HG02870 (cell line): ENCODE results near the gene SLC2A9.
A peak's percentile ranks its signal among the peaks of the same experiment; 100 is the strongest.

Experiments used
- ATAC-seq: cut with Tn5 transposase; IDR thresholded peaks from one replicate; pipeline ENCODE4 v1.9.1; 2021; ENCODE audit warnings: mild to moderate bottlenecking, moderate library complexity; ENCODE audit not compliant: unreplicated experiment

SLC2A9 gene

GRCh38 chr4:10022346-10023049, 1.2 kb upstream of the SLC2A9 start:
- ATAC-seq = no peak

DNA sequence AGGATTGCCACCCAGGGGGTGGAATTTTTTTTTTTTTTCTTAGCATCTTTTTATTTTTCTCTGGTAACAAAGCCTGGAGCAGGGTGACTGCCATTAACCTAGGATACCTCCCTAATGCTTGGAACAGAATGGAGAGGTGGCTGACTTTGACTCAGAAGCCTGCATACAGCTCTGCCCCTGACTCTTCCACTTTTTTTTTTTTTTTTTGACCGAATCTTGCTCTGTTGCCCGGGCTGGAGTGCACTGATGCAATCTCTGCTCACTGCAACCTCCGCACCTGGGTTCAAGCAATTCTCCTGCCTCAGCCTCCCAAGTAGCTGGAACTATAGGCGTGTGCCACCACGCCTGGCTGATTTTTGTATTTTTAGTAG, 341 bp upstream of the SLC2A9 start:
- no peak for ATAC-seq

- ATAC-seq = no peak
Observed at GRCh38 chr4:10020106-10020505, 1.2 kb downstream of the SLC2A9 start.

DNA sequence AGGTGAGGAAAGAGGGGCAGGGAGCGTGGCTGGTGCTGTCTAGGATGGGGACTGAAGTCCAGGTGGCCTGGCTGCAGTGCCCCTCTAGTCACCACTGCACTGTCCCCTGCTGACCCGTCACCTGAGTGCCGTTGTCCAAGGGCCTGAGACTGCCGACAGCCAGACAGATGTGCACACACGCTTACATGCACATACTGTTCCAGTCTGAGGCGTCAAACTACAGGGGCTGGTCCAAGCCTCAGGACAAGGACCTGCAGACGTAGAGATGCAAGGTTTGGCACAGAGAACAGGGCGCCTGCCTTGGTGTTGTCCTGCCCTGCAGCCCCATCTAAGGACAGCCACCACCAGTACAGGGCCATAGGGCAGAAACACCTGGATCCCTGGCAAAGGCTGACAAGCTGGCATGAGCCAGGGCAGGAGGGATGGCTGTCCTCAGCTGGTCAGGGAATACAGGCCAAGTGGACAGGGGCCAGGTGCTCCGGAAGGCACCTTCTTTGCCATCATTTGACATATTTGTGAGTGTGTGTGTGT, 1.7 kb downstream of the SLC2A9 start:
- no peak for ATAC-seq

GRCh38 chr4:10018818-10019461, 2.4 kb downstream of the SLC2A9 start:
- ATAC-seq = peak; percentile 96

GRCh38 chr4:10017037-10017893, 4.0 kb downstream of the SLC2A9 start:
- no peak for ATAC-seq

DNA sequence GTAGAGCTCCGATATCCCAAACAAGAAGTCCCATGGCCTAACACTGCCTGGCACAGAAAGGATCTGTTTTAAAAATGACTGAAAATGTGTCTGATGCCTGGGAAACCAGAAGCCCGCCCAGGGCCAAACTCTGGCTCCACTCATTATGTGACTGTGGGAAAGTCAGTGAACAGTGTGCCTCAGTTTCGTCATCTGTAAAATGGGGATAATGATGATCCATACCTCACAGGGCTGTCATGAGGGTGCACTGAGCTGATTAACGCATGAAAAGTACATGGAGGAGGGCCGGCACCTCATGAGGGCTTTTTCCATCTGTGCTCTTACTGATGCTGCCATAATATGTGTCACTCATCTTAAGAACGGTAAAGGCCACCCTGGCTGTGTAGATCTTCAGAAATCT, 5.1 kb downstream of the SLC2A9 start:
- no peak for ATAC-seq

DNA sequence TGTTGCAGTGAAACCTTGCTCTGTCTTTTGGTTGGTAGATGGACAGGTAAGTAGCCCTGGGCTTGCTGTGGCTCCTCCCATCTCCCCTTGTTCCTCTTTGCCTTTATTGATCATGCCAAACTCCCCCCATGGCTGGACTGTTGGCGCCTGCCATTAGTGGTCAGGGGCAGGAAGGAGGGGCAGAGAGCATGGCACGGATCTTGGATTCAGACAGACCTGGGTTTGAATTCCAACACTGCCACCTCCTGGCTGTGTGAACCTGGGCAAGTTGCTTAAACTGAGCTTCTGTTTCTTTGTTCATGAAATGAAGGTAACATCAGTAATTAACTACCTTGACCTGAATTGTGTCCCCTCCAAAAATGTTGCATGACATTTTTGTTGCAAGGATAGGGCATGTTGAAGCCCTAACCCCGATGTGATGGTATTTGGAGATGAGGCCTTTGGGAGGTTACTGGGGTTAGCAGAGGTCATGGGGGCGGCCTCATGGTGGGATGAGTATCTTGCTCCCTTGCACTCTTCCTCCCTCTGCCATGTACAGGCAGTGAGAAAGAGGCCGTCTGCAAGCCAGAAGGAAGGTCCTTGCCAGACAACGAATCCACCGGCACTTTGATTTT, 6.0 kb downstream of the SLC2A9 start:
- no peak for ATAC-seq

GRCh38 chr4:10013722-10014121, 7.6 kb downstream of the SLC2A9 start:
- no peak for ATAC-seq

- no peak for ATAC-seq
Observed at GRCh38 chr4:10011885-10012284, 9.4 kb downstream of the SLC2A9 start.

DNA sequence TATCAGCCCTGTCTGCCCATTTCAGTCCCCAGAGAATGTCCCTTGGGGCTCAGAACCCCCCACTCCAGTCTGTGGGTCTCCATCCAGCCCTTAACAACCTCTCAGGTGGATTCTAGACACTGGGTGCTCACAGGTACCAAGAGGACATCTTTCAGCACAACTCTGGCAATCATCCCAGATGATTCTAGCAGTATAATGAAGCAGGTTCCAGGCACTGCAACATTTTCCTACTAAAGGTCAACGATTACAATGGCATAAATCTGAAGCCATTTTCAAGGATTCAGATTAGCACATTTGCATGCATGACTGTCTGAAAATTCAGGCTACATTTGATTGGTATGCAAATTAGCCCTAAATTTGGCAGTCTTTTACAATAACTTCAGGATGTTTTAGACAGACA, 10.0 kb downstream of the SLC2A9 start:
- no peak for ATAC-seq

GRCh38 chr4:10009861-10010500, 11.3 kb downstream of the SLC2A9 start:
- no peak for ATAC-seq

DNA sequence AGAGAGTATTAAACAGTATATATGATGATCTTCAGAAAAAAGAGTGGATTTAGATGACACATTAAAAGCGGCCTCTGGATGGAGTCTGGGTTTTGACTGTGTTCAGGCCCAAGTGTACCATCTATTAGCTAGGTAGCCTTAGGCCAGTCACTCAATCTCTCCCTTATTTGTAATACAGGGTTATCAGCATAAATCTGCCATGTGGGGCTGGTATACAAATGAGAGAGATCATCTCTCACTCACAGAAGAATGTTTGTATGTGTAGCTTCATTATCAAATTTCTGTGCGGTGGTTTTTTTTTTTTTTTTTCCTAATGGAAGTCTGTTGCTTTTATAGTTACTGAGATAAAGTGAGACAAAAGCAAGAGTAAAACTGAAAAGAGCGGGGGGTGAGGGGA, 12.7 kb downstream of the SLC2A9 start:
- no peak for ATAC-seq

DNA sequence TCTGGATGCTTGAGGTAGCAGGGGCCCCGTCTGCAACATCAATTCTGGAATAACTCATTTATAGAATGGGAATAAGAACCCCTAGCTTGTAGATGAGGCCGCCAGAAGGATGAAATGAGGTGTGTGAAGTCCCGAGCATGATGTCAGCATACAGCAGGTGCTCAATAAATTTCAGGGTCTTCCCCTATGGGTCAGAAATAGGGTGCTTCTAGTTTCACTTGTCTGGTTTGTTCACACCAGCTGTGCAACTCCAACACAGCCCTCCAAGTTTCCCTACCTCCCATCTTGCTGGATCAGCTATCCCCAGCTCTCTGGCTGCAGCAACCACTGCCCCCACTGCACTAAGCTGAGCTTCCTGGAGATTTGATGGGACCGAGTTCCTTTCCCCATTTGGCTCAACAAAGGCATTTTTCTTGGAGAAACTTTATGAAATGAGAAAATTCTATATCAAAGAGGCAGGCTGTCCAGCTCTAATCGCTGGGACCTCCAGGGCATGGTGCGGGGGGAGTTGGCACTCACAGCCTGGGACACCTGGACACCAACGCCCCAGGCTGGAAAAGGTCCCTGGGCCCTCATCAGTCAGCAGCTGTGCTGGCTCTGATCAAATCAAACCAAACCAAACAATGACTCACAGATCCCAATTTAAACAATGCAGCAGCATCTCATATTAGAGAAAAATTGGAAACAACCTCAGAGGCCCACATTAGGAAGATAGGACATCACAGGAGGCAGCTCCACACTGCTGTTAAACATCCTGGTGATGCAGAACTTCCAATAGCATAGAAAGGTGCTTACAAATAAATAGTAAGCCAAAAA, 13.3 kb downstream of the SLC2A9 start:
- peak; percentile 65 for ATAC-seq

GRCh38 chr4:10007436-10007740, 13.9 kb downstream of the SLC2A9 start:
- peak; percentile 46 for ATAC-seq

DNA sequence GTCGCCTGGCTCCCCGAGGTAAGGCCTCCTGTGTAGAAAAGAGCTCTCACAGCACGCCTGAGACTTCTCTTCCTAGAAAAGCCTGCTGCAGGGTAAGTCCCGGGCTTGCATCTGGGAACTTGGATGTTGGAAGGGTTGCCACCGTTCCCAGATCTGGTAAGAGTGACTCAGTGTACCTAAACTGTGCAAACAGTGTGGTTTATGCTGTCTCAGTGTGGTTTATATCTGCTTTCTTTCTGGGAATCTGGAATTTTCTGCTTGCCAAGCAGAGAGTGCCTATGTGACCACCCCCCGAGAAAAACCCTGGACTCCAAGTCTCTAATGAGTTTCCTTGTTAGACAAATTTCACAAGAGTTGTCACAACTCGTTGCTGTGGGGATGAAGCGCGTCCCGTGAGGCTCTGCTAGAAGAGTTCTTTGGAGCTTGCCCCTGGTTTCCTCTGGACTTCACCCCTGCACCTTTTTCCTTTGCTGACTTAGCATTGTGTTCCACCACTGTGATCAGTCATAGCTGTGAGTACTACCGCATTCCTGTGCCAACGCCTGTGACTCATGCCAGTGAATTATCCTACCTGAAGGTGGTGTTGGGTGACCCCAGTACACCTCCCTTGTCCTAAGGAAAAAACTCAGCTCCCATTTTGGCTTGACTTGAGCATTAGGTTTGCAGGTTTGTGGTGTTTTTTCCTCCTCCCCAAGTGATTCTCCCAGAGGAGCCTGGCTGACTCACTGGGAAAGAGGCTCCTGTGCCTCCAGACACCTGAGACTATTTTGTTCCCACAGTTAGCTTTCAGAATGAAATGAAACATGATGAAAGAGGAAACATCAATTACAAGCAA, 14.5 kb downstream of the SLC2A9 start:
- ATAC-seq = peak; percentile 10

DNA sequence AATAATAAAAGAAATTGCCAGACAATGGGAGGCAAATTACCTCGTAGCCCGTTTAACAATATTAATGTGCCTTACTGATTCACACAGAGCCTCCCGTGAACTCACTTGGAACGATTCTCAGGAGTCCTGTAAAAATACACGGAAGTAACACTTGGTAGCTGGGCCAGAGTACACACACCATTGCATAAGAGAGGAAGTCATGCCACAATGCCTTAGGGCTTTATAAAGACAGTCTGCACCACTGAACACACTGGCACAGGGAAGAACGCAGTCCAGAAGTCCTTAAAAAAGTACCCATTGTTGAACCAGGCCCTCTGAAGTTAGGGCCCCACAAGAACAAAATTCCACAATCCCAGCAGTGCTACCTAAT, 15.1 kb downstream of the SLC2A9 start:
- ATAC-seq = no peak

DNA sequence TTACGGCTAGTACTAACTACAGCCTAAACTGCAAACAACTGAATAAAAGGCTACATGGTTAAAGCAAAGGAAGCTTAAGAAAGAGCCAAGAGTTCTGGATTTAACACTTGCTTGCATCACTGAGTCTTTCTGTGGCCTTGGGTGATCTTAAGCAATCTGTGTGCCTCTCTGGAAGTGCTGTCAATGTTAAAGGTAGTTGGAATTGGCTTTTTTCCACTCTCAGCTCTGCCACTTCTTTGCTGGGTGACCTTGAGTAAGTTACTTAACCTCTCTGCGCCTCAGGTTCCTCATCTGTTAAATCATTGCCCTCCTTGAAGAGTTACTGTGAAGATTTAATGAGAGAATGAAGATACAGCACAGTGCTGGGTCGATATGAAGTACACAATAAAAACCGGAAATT, 15.7 kb downstream of the SLC2A9 start:
- ATAC-seq = no peak

GRCh38 chr4:10003666-10004065, 17.6 kb downstream of the SLC2A9 start:
- ATAC-seq = peak; percentile 26
